ENCODE data around the gene TEKT2. TPM values are rescaled to one million over a fixed set of nuclear protein-coding genes. Genes with fewer than 3 reads are reported as not detected.
A peak's percentile ranks its signal among the peaks of the same experiment; 100 is the strongest.

TEKT2 gene
- total and polyA plus RNA-seq, 4 donors, result 10.2 to 40.2 (median 16.5) TPM

DNA sequence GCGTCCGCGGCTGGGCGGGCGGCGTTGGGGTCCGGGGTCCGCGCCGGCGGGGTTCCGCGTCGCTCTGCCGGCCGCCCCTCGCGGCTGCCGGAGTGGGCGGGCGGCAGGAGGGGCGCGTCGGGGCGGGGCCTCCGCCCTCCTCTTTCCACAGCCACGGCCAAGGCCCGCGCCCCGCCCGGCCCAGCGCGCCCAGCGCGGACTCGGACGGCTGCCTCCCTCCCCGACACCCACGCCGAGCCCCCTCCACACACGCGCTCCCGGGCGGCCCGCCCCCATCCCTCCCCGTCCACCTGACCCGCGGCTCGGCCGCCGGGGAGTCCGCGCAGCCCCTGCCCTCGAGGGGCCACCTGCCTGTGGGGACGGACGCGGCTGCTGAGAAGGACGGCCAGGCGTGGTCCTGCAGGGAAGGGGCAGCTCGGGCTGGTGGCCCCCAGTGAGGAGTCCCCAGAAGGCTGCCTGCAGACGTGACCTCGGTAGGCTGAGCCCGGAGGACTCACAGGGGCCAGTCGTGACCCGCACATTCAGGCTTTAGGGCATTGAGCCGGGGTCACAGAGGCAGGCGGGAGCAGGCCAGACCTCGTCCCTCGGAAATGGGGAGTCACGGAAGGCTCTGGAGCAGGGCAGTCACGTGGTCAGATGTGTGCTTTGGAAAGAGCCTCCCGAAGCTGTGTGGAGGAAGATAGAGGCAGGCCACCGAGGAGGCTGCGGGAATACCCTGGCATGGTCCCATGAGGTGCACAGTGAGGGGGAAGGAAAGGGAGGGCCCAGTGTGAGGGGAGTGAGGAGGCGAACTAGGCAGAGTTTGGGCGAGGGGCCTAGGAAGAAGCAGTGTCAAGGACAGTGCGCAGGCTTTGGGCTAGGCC is 41.5 kb downstream of the TEKT2 start, which contains the start of gene COL8A2:
COL8A2 (minus strand) TSS at position 94 of the 863 bp plus-strand sequence. CDS start 24,980 bp downstream, outside the sequence.
- WGBS, 2 donors, result 10 to 20% methylated on average over 49 to 77 of the region's 77 CpGs
- no peaks in the 10 kb centered on the region for H3K9me3 ChIP-seq (ENCODE audit: control insufficient read depth in 4 of 4, insufficient read depth in 3 of 4, low read length in 3 of 4)
- DNase-seq (peak in 1 of 3 donors; percentile 34), ATAC-seq (ENCODE audit: insufficient read depth, low FRiP score) (no peak)
- H3K36me3 ChIP-seq (ENCODE audit: control insufficient read depth in 4 of 4, insufficient read depth in 4 of 4, low read length in 4 of 4), result no peaks in the 10 kb centered on the region
- H3K4me3 ChIP-seq, result no peak within 1 kb of the TSS
- TF ChIP-seq, protein P1, sequence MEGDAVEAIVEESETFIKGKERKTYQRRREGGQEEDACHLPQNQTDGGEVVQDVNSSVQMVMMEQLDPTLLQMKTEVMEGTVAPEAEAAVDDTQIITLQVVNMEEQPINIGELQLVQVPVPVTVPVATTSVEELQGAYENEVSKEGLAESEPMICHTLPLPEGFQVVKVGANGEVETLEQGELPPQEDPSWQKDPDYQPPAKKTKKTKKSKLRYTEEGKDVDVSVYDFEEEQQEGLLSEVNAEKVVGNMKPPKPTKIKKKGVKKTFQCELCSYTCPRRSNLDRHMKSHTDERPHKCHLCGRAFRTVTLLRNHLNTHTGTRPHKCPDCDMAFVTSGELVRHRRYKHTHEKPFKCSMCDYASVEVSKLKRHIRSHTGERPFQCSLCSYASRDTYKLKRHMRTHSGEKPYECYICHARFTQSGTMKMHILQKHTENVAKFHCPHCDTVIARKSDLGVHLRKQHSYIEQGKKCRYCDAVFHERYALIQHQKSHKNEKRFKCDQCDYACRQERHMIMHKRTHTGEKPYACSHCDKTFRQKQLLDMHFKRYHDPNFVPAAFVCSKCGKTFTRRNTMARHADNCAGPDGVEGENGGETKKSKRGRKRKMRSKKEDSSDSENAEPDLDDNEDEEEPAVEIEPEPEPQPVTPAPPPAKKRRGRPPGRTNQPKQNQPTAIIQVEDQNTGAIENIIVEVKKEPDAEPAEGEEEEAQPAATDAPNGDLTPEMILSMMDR (IDR thresholded peaks at IDR 0.05; ENCODE audit: control extremely low read depth, extremely low read depth), result no peak
- peaks cover 0 to 34% (median 8%) of the 10 kb centered on the region in 3 donors for H3K27me3 ChIP-seq (ENCODE audit: control insufficient read depth in 3 of 3, insufficient read depth in 3 of 3, low read length in 2 of 3)
- H3K4me1 ChIP-seq (ENCODE audit: control insufficient read depth in 5 of 5, insufficient read depth in 5 of 5, low read length in 5 of 5), result peaks cover 0 to 13% (median 0%) of the 10 kb centered on the region in 5 donors
- H3K27ac ChIP-seq (ENCODE audit: low read depth in 1 of 2, low read length in 1 of 2), result no peak within 1 kb of the TSS
- no peak within 1 kb of the TSS for H3K9ac ChIP-seq (ENCODE audit: insufficient read depth in 1 of 2, low read length in 2 of 2)

DNA sequence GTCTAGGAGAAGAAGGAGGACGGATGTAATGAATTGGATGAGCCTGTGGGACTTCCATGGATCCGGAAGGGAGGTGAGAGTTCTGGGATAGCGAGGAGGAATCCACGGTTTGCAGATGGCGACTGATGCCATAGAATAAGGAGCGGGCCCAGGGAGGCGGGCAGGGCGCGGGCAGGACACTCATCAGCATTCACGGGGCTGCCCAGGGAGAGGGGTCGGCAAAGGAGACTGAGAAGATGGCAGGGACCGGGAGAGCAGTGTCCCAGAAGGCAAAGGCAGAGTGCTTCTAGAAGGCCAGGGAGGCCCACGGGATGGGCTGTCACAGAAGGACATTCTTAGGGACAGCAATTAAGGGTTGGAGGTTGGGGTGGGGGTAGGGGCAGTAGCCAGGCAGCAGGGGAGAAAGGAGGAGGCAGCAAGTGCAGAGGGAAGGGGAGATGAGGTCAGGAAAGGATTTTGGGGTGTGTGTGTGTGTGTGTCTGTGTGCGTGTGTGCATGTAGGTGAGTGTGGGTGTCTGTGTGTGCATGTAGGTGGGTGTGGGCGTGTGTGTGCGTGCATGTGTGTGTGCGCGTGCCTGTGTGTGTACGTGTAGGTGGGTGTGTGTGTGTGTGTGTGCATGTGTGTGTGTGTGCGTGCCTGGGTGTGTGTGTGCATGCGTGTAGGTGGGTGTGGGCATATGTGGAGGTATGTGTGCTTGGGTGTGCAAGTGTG is 42.3 kb downstream of the TEKT2 start:
- Histone ChIP-seq H3K9ac (ENCODE audit: insufficient read depth in 1 of 2, low read length in 2 of 2) (no peak overlapping the region), H3K27ac (ENCODE audit: low read depth in 1 of 2, low read length in 1 of 2) (no peak overlapping the region), H3K9me3 (ENCODE audit: control insufficient read depth in 4 of 4, insufficient read depth in 3 of 4, low read length in 3 of 4) (no peaks in the 10 kb centered on the region), H3K4me1 (ENCODE audit: control insufficient read depth in 5 of 5, insufficient read depth in 5 of 5, low read length in 5 of 5) (peaks cover 0 to 13% (median 0%) of the 10 kb centered on the region in 5 donors), H3K4me3 (no peak overlapping the region), H3K36me3 (ENCODE audit: control insufficient read depth in 4 of 4, insufficient read depth in 4 of 4, low read length in 4 of 4) (no peaks in the 10 kb centered on the region), H3K27me3 (ENCODE audit: control insufficient read depth in 3 of 3, insufficient read depth in 3 of 3, low read length in 2 of 3) (peaks cover 0 to 34% (median 8%) of the 10 kb centered on the region in 3 donors)
- 89 to 91% methylated on average over 21 of the region's 21 CpGs for WGBS, 2 donors
- TF ChIP-seq, protein P1 (IDR thresholded peaks at IDR 0.05; ENCODE audit: control extremely low read depth, extremely low read depth), result no peak
- ATAC-seq (ENCODE audit: insufficient read depth, low FRiP score) (no peak), DNase-seq (no peak)

DNA sequence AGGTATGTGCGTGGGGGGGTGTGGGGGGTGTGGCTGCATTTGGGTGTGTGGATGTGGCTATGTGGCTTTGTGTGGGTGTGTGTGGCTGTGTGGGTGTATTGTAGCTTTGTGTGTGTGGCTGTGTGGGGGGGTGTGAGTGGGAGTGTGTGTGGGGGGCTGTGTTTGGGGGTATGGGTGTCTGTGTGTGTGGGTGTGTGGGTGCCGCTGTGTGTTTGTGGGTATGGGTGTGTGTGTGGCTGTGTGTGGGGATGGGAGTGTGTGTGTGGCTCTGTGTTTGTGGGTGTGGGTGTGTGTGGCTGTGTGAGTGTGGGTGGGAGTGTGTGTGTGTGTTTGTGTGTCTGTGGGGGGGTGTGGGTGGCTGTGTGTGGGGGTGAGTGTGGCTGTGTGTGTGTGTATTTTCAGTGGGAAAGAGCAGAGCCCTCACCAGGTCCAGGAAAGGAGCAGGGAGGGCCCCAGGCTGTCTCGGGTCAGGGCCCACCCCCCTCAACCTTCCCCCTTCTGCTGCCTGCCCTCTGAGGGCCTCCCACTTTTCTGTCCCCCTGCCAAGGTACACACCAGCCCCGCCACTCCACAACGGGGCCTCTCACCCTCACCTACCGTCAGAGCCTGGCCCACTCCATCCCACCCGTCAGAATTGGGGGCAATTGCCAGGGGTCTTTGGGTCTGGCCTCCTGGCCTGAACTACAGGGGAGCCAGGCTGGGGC is 43.1 kb downstream of the TEKT2 start:
- peaks cover 0 to 34% (median 8%) of the 10 kb centered on the region in 3 donors for H3K27me3 ChIP-seq (ENCODE audit: control insufficient read depth in 3 of 3, insufficient read depth in 3 of 3, low read length in 2 of 3)
- no peak overlapping the region for H3K9ac ChIP-seq (ENCODE audit: insufficient read depth in 1 of 2, low read length in 2 of 2)
- TF ChIP-seq, protein P1 (IDR thresholded peaks at IDR 0.05; ENCODE audit: control extremely low read depth, extremely low read depth), result no peak
- peaks cover 0 to 13% (median 0%) of the 10 kb centered on the region in 5 donors for H3K4me1 ChIP-seq (ENCODE audit: control insufficient read depth in 5 of 5, insufficient read depth in 5 of 5, low read length in 5 of 5)
- ATAC-seq (ENCODE audit: insufficient read depth, low FRiP score), result no peak
- H3K9me3 ChIP-seq (ENCODE audit: control insufficient read depth in 4 of 4, insufficient read depth in 3 of 4, low read length in 3 of 4), result no peaks in the 10 kb centered on the region
- no peak for DNase-seq
- no peaks in the 10 kb centered on the region for H3K36me3 ChIP-seq (ENCODE audit: control insufficient read depth in 4 of 4, insufficient read depth in 4 of 4, low read length in 4 of 4)
- no peak overlapping the region for H3K4me3 ChIP-seq
- H3K27ac ChIP-seq (ENCODE audit: low read depth in 1 of 2, low read length in 1 of 2), result no peak overlapping the region
- 64 to 65% methylated on average over 7 of the region's 7 CpGs for WGBS, 2 donors
